Testis (tissue), 2 donors: Measurements from ENCODE around the gene ZCCHC14.

Experiments
- POLR2A ChIP-seq: fragments of 450-650 bp; IDR thresholded peaks from one replicate; pipeline ENCODE4 v1.6.1; 2017; ENCODE audit warnings: antibody characterized with exemption, mild to moderate bottlenecking, moderate library complexity
- TF ChIP-seq, protein P1 (sequence below), 3 experiments: fragments of 450-650 bp in 2 of 3; fragments of 200-600 bp in 1 of 3; sonication (generic) in 1 of 3; IDR thresholded peaks; one replicate each; pipeline ENCODE4 v1.5.1; 2016 to 2019; ENCODE audit warnings: antibody characterized with exemption in 3 of 3, mild to moderate bottlenecking in 2 of 3, moderate library complexity in 1 of 3

- TF ChIP-seq, protein P1, sequence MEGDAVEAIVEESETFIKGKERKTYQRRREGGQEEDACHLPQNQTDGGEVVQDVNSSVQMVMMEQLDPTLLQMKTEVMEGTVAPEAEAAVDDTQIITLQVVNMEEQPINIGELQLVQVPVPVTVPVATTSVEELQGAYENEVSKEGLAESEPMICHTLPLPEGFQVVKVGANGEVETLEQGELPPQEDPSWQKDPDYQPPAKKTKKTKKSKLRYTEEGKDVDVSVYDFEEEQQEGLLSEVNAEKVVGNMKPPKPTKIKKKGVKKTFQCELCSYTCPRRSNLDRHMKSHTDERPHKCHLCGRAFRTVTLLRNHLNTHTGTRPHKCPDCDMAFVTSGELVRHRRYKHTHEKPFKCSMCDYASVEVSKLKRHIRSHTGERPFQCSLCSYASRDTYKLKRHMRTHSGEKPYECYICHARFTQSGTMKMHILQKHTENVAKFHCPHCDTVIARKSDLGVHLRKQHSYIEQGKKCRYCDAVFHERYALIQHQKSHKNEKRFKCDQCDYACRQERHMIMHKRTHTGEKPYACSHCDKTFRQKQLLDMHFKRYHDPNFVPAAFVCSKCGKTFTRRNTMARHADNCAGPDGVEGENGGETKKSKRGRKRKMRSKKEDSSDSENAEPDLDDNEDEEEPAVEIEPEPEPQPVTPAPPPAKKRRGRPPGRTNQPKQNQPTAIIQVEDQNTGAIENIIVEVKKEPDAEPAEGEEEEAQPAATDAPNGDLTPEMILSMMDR (IDR thresholded peaks at IDR 0.05), result no peak
- no peak for TF ChIP-seq POLR2A
Measured at GRCh38 chr16:87489434-87490045, 3.3 kb downstream of the ZCCHC14 start.
